ENCODE measurements around the gene HSPG2. TPM values are rescaled to one million over a fixed set of nuclear protein-coding genes. Genes with fewer than 3 reads are reported as not detected.

Gene HSPG2
- total and polyA plus RNA-seq, 7 experiments from 2014 or later, result 1.0 to 20.8 (median 9.4) TPM

- no peaks in the 10 kb centered on the region for H3K9me3 ChIP-seq (ENCODE audit: control insufficient read depth in 2 of 3, low read length in 3 of 3)
- H3K4me3 ChIP-seq (ENCODE audit: low read length), result no peak overlapping the region
- H3K27ac ChIP-seq (ENCODE audit: low read depth, low read length), result no peak overlapping the region
- no peak overlapping the region for H3K27ac Mint-ChIP-seq
- H3K36me3 ChIP-seq (ENCODE audit: control insufficient read depth in 2 of 3, insufficient read depth in 3 of 3, low read length in 3 of 3), result no peaks in the 10 kb centered on the region
- peaks cover 0 to 2% (median 0%) of the 10 kb centered on the region in 7 donors for H3K4me1 Mint-ChIP-seq
- intact Hi-C loops (cut with micrococcal nuclease), result no loop called here
- no peaks in the 10 kb centered on the region for H3K27me3 ChIP-seq (ENCODE audit: control insufficient read depth in 2 of 2, insufficient read depth in 2 of 2, low read length in 2 of 2)
- POLR2A ChIA-PET, result no interaction called here
- no peaks in the 10 kb centered on the region for H3K36me3 Mint-ChIP-seq
- DNase-seq (no peak), ATAC-seq (no peak)
- no peaks in the 10 kb centered on the region for H3K9me3 Mint-ChIP-seq
- CTCF ChIA-PET, result interaction anchor here (0.7 kb wide), 1 partner anchor 175 kb away, joined by 3 read pairs; no protein-coding TSS in a partner anchor
- no peaks in the 10 kb centered on the region for H3K27me3 Mint-ChIP-seq
- H3K4me3 Mint-ChIP-seq, result no peak overlapping the region
- H3K4me1 ChIP-seq (ENCODE audit: control insufficient read depth in 2 of 2, insufficient read depth in 2 of 2, low read length in 2 of 2), result no peaks in the 10 kb centered on the region
Measured at GRCh38 chr1:21840981-21841380, 96.1 kb downstream of the HSPG2 start.

DNA sequence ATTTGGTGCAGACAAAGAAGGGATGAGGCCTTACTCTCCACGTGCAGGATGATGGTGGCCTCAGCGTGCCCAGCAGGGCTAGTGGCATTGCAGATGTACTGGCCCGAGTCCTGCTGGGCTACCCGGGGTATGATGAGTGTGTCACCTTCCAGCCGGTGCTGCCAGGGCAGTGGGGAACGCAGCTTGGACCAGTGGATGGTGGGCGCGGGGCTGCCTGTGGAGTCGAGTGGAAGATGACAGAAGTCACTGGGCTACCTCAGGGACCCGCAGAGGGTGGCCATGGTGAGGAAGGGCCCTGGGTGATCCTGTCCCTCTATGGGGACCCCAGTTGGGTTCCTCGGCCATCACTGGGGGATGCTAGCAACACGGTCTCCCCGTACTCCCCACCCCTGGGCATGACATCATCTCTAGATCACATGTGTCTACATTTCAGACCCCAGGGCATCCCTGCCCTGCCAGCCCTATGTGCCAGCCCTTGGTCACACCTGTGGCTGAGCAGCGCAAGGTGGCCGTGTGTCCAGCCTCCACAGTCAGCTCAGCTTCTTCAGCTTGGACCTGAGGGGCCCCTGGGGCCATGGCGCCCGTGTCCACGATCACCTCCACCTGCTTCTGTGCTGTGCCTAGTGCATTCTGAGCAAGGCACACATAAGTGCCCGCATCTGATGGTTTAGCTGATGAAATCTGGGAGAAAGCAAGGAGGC, 97.6 kb downstream of the HSPG2 start:
- H3K27ac ChIP-seq (ENCODE audit: low read depth, low read length), result no peak overlapping the region
- no peak overlapping the region for H3K27ac Mint-ChIP-seq
- H3K4me1 Mint-ChIP-seq, result no peaks in the 10 kb centered on the region
- no peaks in the 10 kb centered on the region for H3K4me1 ChIP-seq (ENCODE audit: control insufficient read depth in 2 of 2, insufficient read depth in 2 of 2, low read length in 2 of 2)
- no peak for DNase-seq
- peaks cover under 1 to 10% (median 5%) of the 10 kb centered on the region in 11 donors for H3K9me3 Mint-ChIP-seq
- no peak overlapping the region for H3K4me3 ChIP-seq (ENCODE audit: low read length)
- CTCF ChIA-PET, result no interaction called here
- H3K4me3 Mint-ChIP-seq, result no peak overlapping the region
- no peaks in the 10 kb centered on the region for H3K27me3 Mint-ChIP-seq
- H3K27me3 ChIP-seq (ENCODE audit: control insufficient read depth in 2 of 2, insufficient read depth in 2 of 2, low read length in 2 of 2), result no peaks in the 10 kb centered on the region
- peaks cover 8 to 10% (median 9%) of the 10 kb centered on the region in 5 donors for H3K36me3 Mint-ChIP-seq
- intact Hi-C loops (cut with micrococcal nuclease), result no loop called here
- peaks cover 0 to 6% (median 0%) of the 10 kb centered on the region in 3 experiments for H3K9me3 ChIP-seq (ENCODE audit: control insufficient read depth in 2 of 3, low read length in 3 of 3)
- peaks cover 0 to 10% (median 0%) of the 10 kb centered on the region in 3 experiments for H3K36me3 ChIP-seq (ENCODE audit: control insufficient read depth in 2 of 3, insufficient read depth in 3 of 3, low read length in 3 of 3)
- no peak for ATAC-seq
- POLR2A ChIA-PET, result no interaction called here

DNA sequence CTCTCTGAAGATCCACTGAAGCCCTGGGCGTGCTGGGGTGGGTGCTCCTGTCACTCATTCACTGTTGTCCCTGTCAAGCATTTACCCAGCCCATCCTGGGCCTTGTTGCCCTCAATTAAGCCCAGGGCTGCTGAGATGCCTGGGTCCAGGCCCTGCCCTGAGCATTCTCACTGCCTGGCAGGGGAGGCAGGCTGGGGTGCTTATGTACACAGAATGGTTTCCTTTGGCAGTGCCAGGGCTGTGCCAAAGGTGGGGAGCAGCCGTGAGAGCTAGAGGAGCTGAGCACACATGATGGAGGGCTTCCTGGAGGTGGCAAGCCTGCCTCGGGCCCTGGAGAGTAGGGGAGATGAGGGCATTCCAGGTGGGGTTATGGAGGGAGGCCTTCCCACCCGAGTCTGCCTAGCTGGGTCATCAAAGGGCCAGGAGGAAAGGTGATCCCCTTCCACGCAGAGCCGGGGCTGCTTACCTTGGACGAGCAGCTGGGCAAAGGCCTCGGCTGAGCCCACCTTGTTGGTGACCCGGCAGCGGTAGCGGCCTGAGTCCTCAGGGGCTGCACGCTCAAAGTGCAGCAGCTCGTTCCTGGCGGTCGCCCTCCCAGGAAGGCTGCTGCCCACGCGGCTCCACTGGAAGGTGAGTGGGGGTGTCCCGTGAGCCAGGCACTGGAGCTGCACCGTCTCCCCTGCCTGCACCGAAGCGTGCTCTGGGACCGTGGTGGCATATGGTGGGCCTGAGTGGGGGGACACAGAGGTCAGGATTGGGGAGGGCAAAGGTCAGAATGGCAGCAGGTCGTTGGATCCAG, 98.6 kb downstream of the HSPG2 start:
- peaks cover 0 to 19% (median 0%) of the 10 kb centered on the region in 3 experiments for H3K36me3 ChIP-seq (ENCODE audit: control insufficient read depth in 2 of 3, insufficient read depth in 3 of 3, low read length in 3 of 3)
- POLR2A ChIA-PET, result no interaction called here
- H3K4me1 ChIP-seq (ENCODE audit: control insufficient read depth in 2 of 2, insufficient read depth in 2 of 2, low read length in 2 of 2), result no peaks in the 10 kb centered on the region
- H3K4me3 ChIP-seq (ENCODE audit: low read length), result no peak overlapping the region
- Mint-ChIP-seq H3K4me3 (no peak overlapping the region), H3K36me3 (peaks cover 16 to 19% (median 19%) of the 10 kb centered on the region in 5 donors), H3K27me3 (no peaks in the 10 kb centered on the region), H3K9me3 (peaks cover 5 to 18% (median 9%) of the 10 kb centered on the region in 11 donors), H3K4me1 (no peaks in the 10 kb centered on the region), H3K27ac (no peak overlapping the region)
- no peak overlapping the region for H3K27ac ChIP-seq (ENCODE audit: low read depth, low read length)
- no peak for DNase-seq
- CTCF ChIA-PET, result no interaction called here
- no peak for ATAC-seq
- H3K27me3 ChIP-seq (ENCODE audit: control insufficient read depth in 2 of 2, insufficient read depth in 2 of 2, low read length in 2 of 2), result no peaks in the 10 kb centered on the region
- intact Hi-C loops (cut with micrococcal nuclease), result no loop called here
- H3K9me3 ChIP-seq (ENCODE audit: control insufficient read depth in 2 of 3, low read length in 3 of 3), result peaks cover 0 to 14% (median 0%) of the 10 kb centered on the region in 3 experiments

DNA sequence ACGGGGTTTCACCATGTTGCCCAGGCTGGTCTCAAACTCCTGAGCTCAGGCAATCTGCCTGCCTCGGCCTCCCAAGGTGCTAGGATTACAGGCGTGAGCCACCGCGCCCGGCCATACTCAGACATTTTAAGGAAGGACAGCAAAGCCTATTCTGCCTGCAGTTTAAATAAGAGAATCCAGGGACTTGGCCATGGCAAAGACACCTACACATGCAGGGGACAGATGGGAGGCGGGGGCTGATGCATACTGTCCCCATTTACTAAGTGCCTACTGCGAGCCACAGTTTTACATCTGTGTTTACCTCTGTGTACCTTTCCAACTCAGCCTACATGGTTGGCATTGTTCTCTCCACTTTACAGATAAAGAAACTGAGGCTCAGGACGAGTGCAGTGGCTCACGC, 99.6 kb downstream of the HSPG2 start:
- Mint-ChIP-seq H3K27me3 (no peaks in the 10 kb centered on the region), H3K4me3 (no peak overlapping the region), H3K27ac (no peak overlapping the region), H3K4me1 (peaks cover 0 to 2% (median 0%) of the 10 kb centered on the region in 7 donors), H3K36me3 (peaks cover 19 to 25% (median 24%) of the 10 kb centered on the region in 5 donors), H3K9me3 (peaks cover 5 to 24% (median 12%) of the 10 kb centered on the region in 11 donors)
- no peaks in the 10 kb centered on the region for H3K27me3 ChIP-seq (ENCODE audit: control insufficient read depth in 2 of 2, insufficient read depth in 2 of 2, low read length in 2 of 2)
- no peak overlapping the region for H3K27ac ChIP-seq (ENCODE audit: low read depth, low read length)
- CTCF ChIA-PET, result no interaction called here
- DNase-seq, result no peak
- POLR2A ChIA-PET, result no interaction called here
- no peak for ATAC-seq
- H3K9me3 ChIP-seq (ENCODE audit: control insufficient read depth in 2 of 3, low read length in 3 of 3), result peaks cover 0 to 21% (median 0%) of the 10 kb centered on the region in 3 experiments
- no peaks in the 10 kb centered on the region for H3K4me1 ChIP-seq (ENCODE audit: control insufficient read depth in 2 of 2, insufficient read depth in 2 of 2, low read length in 2 of 2)
- H3K36me3 ChIP-seq (ENCODE audit: control insufficient read depth in 2 of 3, insufficient read depth in 3 of 3, low read length in 3 of 3), result peaks cover 0 to 30% (median 0%) of the 10 kb centered on the region in 3 experiments
- H3K4me3 ChIP-seq (ENCODE audit: low read length), result no peak overlapping the region
- intact Hi-C loops (cut with micrococcal nuclease), result no loop called here

- intact Hi-C loops (cut with micrococcal nuclease), result no loop called here
- no peak overlapping the region for H3K4me3 Mint-ChIP-seq
Measured at GRCh38 chr1:21836729-21837128, 100.4 kb downstream of the HSPG2 start.

GRCh38 chr1:21836010-21836409, 101.1 kb downstream of the HSPG2 start:
- Histone ChIP-seq H3K36me3 (ENCODE audit: control insufficient read depth in 2 of 3, insufficient read depth in 3 of 3, low read length in 3 of 3) (peaks cover 0 to 30% (median 0%) of the 10 kb centered on the region in 3 experiments), H3K4me1 (ENCODE audit: control insufficient read depth in 2 of 2, insufficient read depth in 2 of 2, low read length in 2 of 2) (no peaks in the 10 kb centered on the region), H3K27me3 (ENCODE audit: control insufficient read depth in 2 of 2, insufficient read depth in 2 of 2, low read length in 2 of 2) (no peaks in the 10 kb centered on the region), H3K9me3 (ENCODE audit: control insufficient read depth in 2 of 3, low read length in 3 of 3) (peaks cover 0 to 21% (median 0%) of the 10 kb centered on the region in 3 experiments), H3K27ac (ENCODE audit: low read depth, low read length) (no peak overlapping the region), H3K4me3 (ENCODE audit: low read length) (no peak overlapping the region)
- Mint-ChIP-seq H3K4me1 (peaks cover 0 to 2% (median 0%) of the 10 kb centered on the region in 7 donors), H3K9me3 (peaks cover 5 to 25% (median 12%) of the 10 kb centered on the region in 11 donors), H3K27me3 (no peaks in the 10 kb centered on the region), H3K4me3 (no peak overlapping the region), H3K36me3 (peaks cover 19 to 25% (median 24%) of the 10 kb centered on the region in 5 donors), H3K27ac (no peak overlapping the region)
- POLR2A ChIA-PET, result no interaction called here
- no peak for ATAC-seq
- no peak for DNase-seq
- CTCF ChIA-PET, result no interaction called here
- intact Hi-C loops (cut with micrococcal nuclease), result no loop called here

More at GRCh38 chr1:21836729-21837128, 100.4 kb downstream of the HSPG2 start:
- no peak overlapping the region for H3K27ac Mint-ChIP-seq
- H3K9me3 ChIP-seq (ENCODE audit: control insufficient read depth in 2 of 3, low read length in 3 of 3), result peaks cover 0 to 21% (median 0%) of the 10 kb centered on the region in 3 experiments
- peaks cover 0 to 2% (median 0%) of the 10 kb centered on the region in 7 donors for H3K4me1 Mint-ChIP-seq
- ChIA-PET CTCF (no interaction called here), POLR2A (no interaction called here)
- peaks cover 19 to 25% (median 24%) of the 10 kb centered on the region in 5 donors for H3K36me3 Mint-ChIP-seq
- DNase-seq (no peak), ATAC-seq (no peak)
- peaks cover 5 to 25% (median 12%) of the 10 kb centered on the region in 11 donors for H3K9me3 Mint-ChIP-seq
- H3K4me1 ChIP-seq (ENCODE audit: control insufficient read depth in 2 of 2, insufficient read depth in 2 of 2, low read length in 2 of 2), result no peaks in the 10 kb centered on the region
- no peak overlapping the region for H3K27ac ChIP-seq (ENCODE audit: low read depth, low read length)
- no peaks in the 10 kb centered on the region for H3K27me3 Mint-ChIP-seq
- H3K27me3 ChIP-seq (ENCODE audit: control insufficient read depth in 2 of 2, insufficient read depth in 2 of 2, low read length in 2 of 2), result no peaks in the 10 kb centered on the region
- no peak overlapping the region for H3K4me3 ChIP-seq (ENCODE audit: low read length)
- peaks cover 0 to 30% (median 0%) of the 10 kb centered on the region in 3 experiments for H3K36me3 ChIP-seq (ENCODE audit: control insufficient read depth in 2 of 3, insufficient read depth in 3 of 3, low read length in 3 of 3)

Measured in naive thymus-derived CD4-positive, alpha-beta T cell (primary cell).